Lower leg skin (tissue), 3 donors: ENCODE results near the gene ARHGAP15.

Source experiments
- POLR2A ChIP-seq, 2 donors: fragments of 450-650 bp; IDR thresholded peaks; one replicate each; pipeline ENCODE4 v1.6.1; 2016 to 2017; ENCODE audit warnings: antibody characterized with exemption in 2 of 2, mild to moderate bottlenecking in 1 of 2, moderate library complexity in 1 of 2
- TF ChIP-seq, protein P1 (sequence below), 3 donors: fragments of 450-650 bp; IDR thresholded peaks; one replicate each; pipeline ENCODE4 v1.5.1; 2016; ENCODE audit warnings: antibody characterized with exemption in 3 of 3, mild to moderate bottlenecking in 3 of 3, moderate library complexity in 2 of 3

DNA sequence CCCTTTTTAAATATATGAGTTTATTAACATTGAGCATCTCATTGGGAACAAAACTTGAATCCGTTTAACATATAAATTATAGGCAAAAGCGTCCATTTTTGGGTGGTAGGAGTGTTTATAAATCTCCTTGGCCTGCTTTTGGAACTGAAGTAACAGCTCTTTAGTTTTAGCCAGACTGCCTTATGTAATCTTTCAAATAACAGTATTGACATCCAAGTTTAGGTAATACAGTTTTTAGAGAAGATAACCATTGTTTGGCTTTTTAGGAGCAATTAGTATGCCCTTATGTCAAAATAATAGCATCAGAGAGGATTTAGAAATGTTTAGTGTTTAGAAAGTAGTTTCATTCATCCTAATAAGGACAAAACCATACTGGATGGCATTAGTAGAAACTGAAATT lies 361.9 kb downstream of the ARHGAP15 start:
- no peak for TF ChIP-seq POLR2A (IDR thresholded peaks at IDR 0.05)
- TF ChIP-seq, protein P1, sequence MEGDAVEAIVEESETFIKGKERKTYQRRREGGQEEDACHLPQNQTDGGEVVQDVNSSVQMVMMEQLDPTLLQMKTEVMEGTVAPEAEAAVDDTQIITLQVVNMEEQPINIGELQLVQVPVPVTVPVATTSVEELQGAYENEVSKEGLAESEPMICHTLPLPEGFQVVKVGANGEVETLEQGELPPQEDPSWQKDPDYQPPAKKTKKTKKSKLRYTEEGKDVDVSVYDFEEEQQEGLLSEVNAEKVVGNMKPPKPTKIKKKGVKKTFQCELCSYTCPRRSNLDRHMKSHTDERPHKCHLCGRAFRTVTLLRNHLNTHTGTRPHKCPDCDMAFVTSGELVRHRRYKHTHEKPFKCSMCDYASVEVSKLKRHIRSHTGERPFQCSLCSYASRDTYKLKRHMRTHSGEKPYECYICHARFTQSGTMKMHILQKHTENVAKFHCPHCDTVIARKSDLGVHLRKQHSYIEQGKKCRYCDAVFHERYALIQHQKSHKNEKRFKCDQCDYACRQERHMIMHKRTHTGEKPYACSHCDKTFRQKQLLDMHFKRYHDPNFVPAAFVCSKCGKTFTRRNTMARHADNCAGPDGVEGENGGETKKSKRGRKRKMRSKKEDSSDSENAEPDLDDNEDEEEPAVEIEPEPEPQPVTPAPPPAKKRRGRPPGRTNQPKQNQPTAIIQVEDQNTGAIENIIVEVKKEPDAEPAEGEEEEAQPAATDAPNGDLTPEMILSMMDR (IDR thresholded peaks at IDR 0.05): no peak
